NOMO-1 treated with dmso at 0.1 percent for 144 hours (cell line): Measurements from ENCODE around the gene FOXF1.

ENCODE experiments used
- DNase-seq: peaks from one replicate; lab custom pipeline; 2025; ENCODE audit not compliant: unreplicated experiment; lab: John Stamatoyannopoulos, UW

Gene FOXF1

GRCh38 chr16:86510465-86511261 lies at the start of gene FOXF1:
Gene FOXF1 (plus strand): TSS chr16:86510527. CDS start chr16:86510570, 43 bp downstream.
- no peak for DNase-seq

GRCh38 chr16:86461037-86461436 lies 49.3 kb upstream of the FOXF1 start:
- no peak for DNase-seq

- no peak for DNase-seq
Measured at GRCh38 chr16:86462334-86463084, 47.8 kb upstream of the FOXF1 start.

GRCh38 chr16:86464044-86464443 lies 46.3 kb upstream of the FOXF1 start:
- DNase-seq, result no peak

DNA sequence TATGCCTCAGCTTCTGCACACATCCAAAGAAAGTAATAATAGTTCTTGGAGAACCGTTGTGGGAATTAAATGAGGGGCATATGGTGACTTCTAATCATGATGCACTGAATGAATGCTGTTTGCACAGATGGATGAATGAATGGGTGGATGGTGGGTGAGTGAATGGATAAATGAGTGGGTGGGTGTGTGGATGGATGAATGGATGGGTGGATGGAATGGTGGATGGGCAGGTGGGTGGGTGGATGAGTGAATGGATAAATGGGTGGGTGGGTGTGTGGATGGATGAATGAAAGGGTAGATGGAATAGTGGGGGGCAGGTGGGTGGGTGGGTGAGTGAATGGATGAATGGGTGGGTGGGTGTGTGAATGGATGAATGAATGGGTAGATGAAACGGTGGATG lies 44.9 kb upstream of the FOXF1 start:
- no peak for DNase-seq

DNA sequence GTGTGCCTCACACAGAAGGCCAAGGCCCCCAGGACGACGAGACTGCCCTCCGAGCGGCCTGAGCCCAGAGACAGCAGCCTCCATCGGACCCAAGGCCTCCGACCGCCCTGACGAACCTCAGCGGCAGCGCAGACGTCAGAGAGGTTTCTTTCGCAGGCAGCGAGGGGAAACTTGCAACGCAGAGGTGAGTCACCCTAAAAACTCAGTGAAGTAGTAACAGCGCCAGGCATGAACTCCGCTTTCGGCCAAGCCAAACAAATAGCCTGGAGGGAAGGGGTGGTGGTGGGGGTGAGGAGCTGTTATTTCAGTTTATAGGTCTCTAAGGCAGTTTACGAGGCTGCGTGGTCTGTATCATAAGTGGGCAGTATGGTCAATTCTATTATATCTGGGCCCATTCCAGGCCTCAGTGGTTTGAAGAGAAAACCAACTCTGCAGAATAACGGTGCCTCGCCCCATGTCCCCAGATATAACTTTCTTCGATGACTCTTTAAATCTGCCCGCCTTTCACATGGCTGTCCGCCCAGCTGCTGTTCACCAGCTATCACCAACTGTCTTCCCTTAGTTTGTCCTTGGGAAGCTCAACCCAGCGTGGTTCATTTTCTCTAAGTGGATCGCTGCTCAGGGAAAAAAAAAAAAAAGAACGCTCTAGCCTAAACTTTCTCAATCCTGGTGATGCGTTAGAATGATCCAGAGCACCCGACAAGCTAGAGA lies 43.5 kb upstream of the FOXF1 start:
- no peak for DNase-seq

DNA sequence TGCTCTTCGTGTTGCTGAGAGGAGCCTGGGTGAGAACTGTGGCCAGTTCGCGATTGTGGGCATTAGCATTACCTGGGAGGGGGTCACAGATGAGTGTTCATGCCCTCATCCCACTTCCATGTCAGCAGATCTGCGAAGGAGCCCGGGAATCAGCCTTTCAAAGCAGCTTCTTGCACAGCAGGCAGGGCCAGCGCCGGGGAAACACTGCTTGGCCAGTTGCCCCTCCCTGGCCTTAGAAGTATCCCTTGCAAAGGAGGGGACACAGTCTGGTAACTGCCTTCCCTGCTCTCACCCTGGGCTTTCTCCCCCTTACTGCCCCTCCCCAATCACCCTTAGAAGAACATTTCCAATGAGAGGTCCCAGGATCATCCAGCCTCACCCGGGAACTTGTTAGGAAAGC lies 42.8 kb upstream of the FOXF1 start:
- no peak for DNase-seq

DNA sequence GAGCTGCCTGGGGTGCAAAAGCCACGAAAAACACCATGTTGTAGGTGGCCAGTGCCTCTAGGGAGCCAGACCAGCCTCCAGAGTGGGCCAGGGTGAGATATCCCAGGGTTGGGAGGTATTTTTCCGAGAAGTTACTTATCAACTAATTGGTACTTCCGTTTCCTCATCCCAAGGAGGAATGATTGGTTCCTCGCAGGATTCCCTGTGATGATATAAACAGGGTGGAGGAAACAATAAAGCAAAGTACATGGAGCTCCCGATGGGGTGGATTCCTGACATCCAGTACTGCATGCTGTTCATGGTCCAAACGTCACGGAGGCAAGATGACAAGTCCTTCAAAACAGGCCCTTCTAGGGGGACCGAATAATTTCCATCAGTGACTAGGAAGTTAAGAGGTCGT lies 39.4 kb upstream of the FOXF1 start:
- DNase-seq, result no peak

DNA sequence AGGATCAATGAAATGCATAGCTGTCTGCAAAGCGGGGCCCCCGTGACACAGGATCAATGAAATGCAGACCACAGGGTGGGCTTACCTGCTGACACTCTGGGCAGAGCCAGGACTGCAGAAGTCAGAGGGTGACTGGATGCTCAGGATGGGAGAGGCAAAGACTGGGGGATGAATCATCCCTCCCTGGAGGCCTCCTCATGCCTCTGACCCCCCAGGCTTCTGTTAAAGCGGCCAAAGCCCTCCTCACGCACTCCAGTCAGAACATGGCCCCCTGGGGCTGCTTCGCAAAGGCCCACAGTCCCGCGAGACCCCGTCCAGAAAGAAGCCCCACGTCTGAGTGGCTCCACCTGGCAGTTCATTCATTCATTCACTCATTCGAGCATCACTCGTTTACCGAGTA lies 38.4 kb upstream of the FOXF1 start:
- no peak for DNase-seq

DNA sequence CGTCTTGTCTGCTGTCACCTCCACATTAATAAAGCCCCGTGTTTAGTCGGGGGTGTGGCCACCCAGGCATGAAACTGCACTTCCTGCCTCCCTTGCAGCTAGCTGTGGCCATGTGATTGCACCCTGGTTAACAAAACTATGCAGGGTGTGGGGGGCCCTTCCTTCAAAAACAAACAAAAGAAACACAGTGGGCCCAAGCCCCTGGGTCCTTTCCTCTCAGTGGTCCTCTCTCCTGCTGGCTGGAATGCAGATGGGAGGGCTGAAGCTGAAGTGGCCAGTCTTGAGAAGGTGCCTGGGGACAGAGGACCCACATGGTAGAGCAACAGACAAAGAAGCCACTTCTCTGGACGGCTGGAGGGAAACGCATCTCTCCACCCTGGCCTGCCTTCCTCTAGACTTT lies 38.0 kb upstream of the FOXF1 start:
- no peak for DNase-seq

- no peak for DNase-seq
Measured at GRCh38 chr16:86476956-86477534, 33.3 kb upstream of the FOXF1 start.

DNA sequence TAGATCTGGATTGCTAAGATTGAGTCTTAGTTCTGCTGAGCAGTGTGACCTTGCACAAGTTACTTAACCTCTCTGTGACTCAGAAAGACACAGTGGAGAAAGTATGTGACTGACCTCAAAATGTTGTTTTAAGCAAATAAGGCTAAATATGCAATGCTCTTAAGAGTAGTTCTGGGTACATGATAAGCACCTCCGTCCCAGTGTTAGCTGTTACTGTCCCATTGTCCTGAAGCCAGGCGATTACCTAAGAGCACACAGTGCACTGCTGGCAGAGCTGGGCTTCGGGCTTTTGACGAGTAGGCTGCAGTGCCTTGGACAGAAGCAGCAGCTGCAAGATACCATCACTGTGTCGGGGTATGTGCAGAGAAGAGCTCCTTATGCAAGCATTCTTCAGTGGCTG lies 32.7 kb upstream of the FOXF1 start:
- DNase-seq, result no peak

DNA sequence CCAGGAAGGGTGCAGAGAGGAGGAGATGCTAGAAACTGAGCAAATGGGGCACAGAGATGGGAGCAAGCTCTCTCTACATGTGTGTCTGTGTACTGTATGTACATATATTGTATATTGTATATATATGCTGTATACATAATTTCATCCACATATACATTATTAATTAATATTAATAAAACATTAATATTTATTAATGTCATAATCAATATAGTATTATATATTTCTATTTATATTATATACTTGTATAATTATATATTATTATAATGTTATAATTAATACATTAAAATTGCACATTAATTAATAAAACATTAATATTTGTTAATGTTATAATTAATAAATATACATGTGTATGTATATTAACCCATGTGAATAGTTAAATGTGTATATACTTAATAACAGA lies 31.5 kb upstream of the FOXF1 start:
- no peak for DNase-seq

GRCh38 chr16:86479419-86479818 lies 30.9 kb upstream of the FOXF1 start:
- no peak for DNase-seq

DNA sequence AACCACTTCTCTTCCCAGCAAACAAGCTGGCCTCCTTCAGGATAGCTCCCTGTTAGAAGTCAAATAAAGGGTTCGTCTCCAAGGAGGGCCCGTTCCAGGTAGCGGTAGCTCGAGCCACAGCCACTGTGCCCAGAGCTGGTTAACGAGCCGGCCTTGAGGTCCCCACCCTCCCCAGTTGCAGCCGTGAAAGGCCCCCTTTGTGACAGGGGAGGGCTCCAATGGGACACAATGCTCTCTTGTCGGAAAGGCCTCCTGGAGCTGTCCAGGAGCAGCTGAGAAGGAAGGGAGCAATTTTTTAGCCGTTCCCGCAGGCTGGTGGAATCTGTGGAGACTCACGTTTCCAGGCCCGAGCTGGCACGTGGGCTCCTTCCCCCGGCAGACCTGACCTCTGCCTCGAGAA lies 29.9 kb upstream of the FOXF1 start:
- no peak for DNase-seq

DNA sequence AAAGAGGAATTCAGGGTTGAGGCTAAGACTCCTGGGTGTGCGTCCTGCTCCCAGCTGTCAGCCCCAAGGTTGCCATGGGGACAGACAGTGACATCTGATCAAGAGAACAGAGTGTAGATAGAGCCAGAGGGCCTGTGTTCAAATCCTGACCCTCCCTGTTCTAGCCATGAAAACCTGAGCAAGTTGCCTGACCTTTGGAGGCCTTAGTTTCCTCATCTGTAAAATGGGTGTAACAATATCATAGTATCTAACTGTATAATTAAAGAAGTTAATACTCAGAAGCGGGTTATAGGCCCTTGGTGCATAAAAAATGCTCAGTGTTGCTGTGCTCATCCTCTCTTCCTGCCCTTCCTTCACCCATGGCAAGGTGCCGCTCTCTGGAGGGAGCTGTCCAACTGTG lies 28.7 kb upstream of the FOXF1 start:
- no peak for DNase-seq

GRCh38 chr16:86484240-86484639 lies 26.1 kb upstream of the FOXF1 start:
- DNase-seq, result no peak

- no peak for DNase-seq
Measured at GRCh38 chr16:86485746-86486145, 24.6 kb upstream of the FOXF1 start.

DNA sequence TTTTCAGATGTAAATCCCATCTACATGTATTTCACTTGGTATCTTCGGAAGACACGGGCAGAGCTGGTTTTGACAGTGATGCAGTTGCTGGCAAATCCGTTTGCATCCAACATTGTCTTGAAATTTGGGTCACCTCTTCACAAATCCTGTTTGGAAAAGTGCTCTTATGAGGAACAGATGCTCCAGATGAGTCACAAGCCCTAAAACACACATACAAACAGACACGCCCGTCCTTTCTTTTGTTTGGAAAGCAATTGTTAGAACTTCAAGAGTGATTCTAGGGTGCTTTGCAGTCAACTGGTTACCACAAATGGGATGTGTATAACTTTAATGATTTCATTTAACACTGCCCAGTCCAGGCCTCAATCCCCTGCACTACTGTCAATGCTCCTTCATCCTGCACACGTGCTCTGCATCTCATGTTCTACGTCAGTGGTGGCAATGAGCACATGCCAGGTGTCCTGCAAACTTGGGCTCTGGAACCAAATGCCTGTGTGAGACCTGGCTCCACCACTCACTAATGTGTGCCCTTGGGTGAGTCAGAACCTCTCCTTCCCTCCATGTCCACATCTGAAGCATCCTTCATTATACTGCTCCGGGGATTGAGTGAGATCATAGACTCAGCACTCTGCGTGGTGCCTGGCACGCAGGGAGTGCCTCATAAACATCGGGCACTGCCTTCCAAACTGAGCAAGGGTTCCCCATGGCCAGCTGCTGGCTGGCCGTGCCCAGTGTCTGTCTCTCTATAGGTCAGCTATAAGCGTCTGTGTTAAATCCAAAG lies 19.3 kb upstream of the FOXF1 start:
- no peak for DNase-seq

GRCh38 chr16:86491640-86492023 lies 18.7 kb upstream of the FOXF1 start:
- DNase-seq, result no peak
